ENCODE data around the gene ADGRB3.

ADGRB3 gene

DNA sequence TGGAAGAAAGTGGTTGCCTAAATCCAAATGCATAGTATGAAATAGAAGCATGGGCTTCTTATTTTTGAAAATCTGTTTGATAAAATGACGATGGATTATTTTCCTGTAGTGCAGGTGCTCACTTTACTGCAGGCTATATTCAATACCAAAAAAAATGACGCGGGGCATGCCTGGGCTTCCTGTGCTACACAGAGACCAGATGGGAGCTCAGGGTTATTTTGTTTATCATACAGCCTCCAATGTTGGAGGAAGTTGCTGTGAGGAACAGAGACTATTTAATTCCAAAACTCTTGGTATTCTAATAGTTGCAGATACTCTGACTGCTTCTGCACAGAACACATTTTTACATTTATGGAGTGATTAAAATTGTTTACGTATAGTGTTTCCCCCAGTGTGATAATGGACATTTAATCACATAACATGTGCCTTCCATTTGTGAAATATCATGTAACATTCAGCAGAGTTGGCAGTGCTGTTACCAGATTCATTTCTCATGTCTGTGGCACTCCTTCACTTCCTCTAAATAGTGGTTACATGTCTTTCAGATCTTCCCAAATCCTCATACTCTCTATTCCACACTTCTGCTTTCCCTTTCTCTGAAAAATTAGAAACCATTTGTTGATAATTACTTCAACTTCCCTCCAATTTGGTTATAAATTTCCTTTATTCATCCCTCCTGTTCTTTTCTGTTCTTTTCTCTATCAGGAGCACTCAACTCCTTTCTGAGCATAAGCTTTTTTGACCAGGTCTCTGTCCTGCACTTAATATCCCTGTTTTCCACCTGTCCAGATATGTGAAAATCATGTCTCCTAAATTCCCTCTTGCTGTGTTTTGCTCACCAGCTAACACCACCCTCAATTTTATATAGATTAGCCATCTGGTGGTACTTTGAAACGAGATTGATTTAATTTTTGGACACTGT, 121.6 kb downstream of the ADGRB3 start:
- TF ChIP-seq, protein P1, sequence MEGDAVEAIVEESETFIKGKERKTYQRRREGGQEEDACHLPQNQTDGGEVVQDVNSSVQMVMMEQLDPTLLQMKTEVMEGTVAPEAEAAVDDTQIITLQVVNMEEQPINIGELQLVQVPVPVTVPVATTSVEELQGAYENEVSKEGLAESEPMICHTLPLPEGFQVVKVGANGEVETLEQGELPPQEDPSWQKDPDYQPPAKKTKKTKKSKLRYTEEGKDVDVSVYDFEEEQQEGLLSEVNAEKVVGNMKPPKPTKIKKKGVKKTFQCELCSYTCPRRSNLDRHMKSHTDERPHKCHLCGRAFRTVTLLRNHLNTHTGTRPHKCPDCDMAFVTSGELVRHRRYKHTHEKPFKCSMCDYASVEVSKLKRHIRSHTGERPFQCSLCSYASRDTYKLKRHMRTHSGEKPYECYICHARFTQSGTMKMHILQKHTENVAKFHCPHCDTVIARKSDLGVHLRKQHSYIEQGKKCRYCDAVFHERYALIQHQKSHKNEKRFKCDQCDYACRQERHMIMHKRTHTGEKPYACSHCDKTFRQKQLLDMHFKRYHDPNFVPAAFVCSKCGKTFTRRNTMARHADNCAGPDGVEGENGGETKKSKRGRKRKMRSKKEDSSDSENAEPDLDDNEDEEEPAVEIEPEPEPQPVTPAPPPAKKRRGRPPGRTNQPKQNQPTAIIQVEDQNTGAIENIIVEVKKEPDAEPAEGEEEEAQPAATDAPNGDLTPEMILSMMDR (IDR thresholded peaks at IDR 0.05; ENCODE audit: insufficient read depth, low read depth, low read length, missing control alignments) = no peak
- no peak for DNase-seq (ENCODE audit: low read depth)

DNA sequence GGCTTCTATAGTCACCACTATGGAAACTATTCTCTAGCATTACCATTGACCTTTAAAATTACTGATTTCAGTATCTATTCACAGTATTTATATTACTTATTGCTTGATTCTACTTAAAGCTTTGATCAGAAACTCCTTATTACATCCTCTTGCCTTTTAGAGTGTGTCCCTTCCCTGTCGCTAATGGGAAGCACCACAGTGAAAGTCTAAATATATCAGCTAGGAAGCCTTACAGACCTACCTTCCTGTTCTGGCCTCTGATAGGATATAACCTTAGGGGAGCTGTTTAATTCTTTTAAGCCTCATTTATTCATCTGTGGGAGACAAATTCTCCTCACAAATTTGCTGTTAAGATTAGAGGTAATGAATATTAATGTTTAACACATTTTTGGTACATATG, 122.7 kb downstream of the ADGRB3 start:
- H3K4me3 ChIP-seq (ENCODE audit: low read length) = no peak overlapping the region
- TF ChIP-seq, protein P1 (IDR thresholded peaks at IDR 0.05; ENCODE audit: insufficient read depth, low read depth, low read length, missing control alignments) = no peak
- no peak for DNase-seq (ENCODE audit: low read depth)

More for the DNA sequence above, 121.6 kb downstream of the ADGRB3 start:
- no peak overlapping the region for H3K4me3 ChIP-seq (ENCODE audit: low read length)

DNA sequence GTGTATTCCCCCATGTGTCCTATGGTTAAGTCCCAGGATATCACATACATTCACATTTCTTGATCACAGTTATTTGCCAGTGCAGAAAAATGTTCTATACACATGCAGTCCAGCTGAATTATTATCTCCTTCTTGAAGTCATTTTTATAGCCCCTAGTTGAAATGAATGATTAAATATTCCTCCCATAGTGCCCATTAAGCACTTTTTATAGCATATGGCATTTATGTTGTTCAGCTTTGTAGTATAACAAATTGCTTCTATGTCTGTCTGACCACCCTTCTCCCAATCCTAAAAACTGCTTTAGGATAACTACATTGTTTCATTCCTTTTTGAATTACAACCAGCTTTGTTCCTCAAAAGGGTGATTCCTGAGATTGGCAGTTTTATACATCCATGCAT, 123.5 kb downstream of the ADGRB3 start:
- TF ChIP-seq, protein P1 (IDR thresholded peaks at IDR 0.05; ENCODE audit: insufficient read depth, low read depth, low read length, missing control alignments) = no peak
- no peak for DNase-seq (ENCODE audit: low read depth)
- no peak overlapping the region for H3K4me3 ChIP-seq (ENCODE audit: low read length)

DNA sequence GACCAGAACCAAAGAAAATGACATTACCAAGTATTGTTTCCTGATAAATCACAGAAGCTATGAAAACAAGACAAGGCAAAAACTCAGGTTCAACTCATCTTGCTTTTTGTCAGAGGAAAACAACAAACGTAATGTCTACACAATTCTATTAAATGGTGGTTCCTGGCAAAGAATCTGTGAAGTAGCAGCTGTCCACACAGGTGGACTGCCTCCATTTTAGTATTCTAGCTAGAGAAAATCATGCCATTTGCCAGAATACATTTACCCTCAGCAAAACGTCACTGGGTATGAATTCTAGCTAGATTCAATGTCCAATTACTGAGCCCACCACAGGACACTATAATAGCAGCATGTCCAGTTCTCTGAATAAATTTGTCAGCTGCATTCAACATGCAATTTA, 125.4 kb downstream of the ADGRB3 start:
- TF ChIP-seq, protein P1 (IDR thresholded peaks at IDR 0.05; ENCODE audit: insufficient read depth, low read depth, low read length, missing control alignments) = no peak
- H3K4me3 ChIP-seq (ENCODE audit: low read length) = no peak overlapping the region
- no peak for DNase-seq (ENCODE audit: low read depth)

DNA sequence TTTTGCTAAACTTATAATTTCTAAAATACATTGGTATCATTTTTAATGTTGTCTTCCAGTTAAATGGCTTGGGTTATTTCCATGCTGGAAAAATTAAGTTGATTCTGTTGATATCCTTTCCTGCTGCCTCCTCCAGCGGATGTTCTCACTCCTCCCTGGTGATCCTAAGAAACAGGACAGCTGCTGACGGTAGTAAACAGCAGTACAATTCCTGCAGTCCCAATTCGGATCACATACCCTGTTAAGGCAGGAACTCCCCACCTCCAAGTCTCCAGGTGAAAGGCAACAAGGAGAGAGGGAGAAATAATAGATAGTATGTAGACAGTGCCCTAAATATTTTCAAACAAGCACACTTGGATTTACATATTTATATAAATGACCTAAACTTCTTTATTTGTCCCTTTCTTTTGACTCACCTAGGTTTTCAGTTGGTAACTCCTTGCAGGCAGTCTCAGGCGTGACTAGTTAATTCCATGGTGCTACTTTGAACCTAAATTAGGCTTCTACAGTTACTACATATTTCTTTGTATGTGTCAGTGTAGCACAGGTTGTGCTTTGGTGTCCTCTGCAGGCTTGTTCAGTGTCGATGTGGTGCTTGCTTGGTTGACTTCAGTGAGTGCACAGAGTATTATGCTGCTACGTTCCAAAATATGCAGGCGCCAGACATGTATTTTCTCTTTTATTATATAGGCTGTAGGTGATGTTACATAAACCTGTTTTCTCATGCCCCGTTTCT, 126.0 kb downstream of the ADGRB3 start:
- TF ChIP-seq, protein P1 (IDR thresholded peaks at IDR 0.05; ENCODE audit: insufficient read depth, low read depth, low read length, missing control alignments) = no peak
- H3K4me3 ChIP-seq (ENCODE audit: low read length) = no peak overlapping the region
- DNase-seq (ENCODE audit: low read depth) = no peak

DNA sequence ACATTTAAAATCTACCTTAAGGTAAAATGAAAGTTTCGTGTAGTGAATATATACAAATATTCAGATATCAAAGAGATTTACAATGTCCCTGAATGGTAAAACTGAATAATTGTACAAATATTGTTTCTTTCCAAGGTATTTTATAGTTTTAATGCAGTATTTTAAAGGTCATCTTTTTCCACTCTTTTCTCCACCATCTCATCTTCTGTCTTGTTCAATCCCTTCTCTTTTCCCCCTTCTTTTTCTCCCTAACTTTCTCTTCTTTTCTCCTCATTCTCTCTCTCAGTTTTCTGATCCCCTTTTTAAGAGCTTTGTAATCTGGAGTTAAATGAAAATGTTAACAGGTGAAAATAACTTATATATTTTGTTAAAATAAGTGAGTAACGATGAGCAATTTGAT, 126.9 kb downstream of the ADGRB3 start:
- no peak overlapping the region for H3K4me3 ChIP-seq (ENCODE audit: low read length)
- no peak for DNase-seq (ENCODE audit: low read depth)
- TF ChIP-seq, protein P1 (IDR thresholded peaks at IDR 0.05; ENCODE audit: insufficient read depth, low read depth, low read length, missing control alignments) = no peak

Data from epithelial cell of esophagus (primary cell).